ENCODE results near the gene KIF6.
"Not testable (repeated sequence)": the region's sequence is repeated elsewhere in the genome, so short reads cannot be mapped to it uniquely, and the experiment has no call there.

Gene KIF6

GRCh38 chr6:39714802-39715201 is 10.4 kb downstream of the KIF6 start:
- DNase-seq (ENCODE audit: low read depth in 2 of 2): no peak

GRCh38 chr6:39707962-39708683 is 17.1 kb downstream of the KIF6 start:
- no peak for DNase-seq (ENCODE audit: low read depth in 2 of 2)

DNA sequence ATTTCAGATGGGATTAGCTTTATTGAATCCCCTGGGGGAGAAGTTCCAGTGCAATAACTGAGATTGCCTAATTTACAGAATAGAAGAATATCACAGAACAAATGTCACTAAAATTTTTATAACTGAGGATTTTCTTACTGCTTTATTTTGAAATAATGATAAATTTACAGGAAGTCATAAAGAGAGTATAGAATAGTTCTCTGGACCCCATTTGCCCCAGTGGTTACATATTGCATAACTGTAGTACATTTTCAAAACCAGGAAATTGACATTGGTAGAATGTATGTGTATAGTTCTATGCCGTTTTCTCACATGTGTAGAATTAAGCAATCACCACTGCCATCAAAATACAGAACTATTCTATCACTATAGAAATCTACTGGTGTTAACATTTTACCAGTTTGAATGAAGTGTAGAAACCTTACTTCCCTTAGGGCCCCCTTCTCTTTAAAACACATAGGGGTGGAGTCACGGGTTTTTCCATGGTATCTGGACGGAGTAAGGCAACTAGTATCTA is 18.3 kb downstream of the KIF6 start:
- DNase-seq (ENCODE audit: low read depth in 2 of 2): no peak

GRCh38 chr6:39702265-39702664 is 22.9 kb downstream of the KIF6 start:
- DNase-seq (ENCODE audit: low read depth in 2 of 2): no peak

DNA sequence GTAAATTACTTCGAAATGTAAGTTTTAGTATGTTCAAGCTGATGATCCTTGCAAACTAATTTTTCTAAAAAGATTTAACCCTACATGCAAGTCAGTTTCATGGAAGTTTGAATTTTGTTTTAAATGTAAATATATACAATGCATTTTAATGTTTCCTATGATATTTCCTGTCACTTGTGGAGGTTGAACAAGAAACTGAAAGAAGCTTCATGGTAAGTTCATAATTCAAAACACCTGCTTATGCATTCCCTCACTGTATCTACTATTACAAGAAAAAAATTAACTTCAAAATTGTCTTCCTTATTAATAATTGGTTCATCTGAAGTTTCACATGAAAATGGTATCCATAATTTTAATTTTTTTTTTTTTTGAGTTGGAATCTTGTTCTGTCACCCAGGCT is 24.8 kb downstream of the KIF6 start:
- no peak for DNase-seq (ENCODE audit: low read depth in 2 of 2)

GRCh38 chr6:39698789-39699188 is 26.4 kb downstream of the KIF6 start:
- no peak for DNase-seq (ENCODE audit: low read depth in 2 of 2)

DNA sequence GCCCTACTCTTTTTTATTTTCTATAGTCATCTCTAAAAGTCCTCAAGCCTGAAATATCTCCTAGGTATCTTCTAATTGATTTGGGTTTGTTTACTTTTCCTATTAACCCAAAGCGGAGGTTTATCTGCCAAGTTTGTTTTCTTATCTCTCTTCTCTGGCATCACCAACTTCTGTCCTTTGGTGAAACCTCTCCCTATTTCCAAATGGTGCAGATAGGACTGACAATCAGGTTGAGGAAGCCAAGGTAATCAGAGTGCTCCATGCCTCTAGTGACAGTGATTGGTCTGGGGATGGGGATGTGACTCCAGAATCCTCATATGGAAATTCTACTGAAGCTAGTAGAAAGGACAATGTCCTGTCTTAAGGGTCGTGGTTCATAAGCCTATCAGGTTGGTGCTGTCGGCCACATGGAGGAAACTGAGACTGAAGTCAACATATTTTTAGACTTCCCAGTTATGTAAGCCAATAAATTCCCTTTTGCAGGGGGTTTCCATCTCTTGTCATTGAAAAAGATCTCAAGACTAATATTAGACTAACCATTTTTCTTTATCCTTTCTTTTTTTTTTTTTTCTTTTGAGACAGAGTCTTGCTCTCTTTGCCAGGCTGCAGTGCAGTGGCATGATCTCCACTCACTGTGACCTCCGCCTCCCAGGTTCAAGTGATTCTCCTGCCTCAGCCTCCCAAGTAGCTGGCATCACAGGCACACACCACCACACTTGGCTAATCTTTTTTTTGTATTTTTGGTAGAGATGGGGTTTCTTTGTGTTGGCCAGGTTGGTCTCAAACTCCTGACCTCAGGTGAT is 28.0 kb downstream of the KIF6 start:
- no peak for DNase-seq (ENCODE audit: low read depth in 2 of 2)

DNA sequence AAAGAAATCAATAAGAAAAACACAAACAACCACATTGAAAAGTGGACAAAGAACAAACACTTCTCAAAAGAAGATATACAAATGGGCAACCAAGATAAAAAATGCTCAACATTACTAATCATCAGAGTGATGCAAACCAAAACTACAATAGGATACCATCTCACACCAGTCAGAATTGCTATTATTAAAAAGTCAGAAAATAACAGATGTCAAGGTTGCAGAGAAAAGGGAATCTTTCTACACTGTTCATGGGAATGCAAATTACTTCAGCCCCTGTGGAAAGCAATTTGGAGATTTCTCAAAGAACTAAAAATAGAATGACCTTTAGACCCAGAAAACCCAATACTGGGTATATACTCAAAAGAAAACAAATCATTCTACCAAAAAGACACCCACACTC is 29.8 kb downstream of the KIF6 start:
- no peak for DNase-seq (ENCODE audit: low read depth in 2 of 2)

- DNase-seq (ENCODE audit: low read depth in 2 of 2): no peak
Observed at GRCh38 chr6:39693206-39693605, 32.0 kb downstream of the KIF6 start.

DNA sequence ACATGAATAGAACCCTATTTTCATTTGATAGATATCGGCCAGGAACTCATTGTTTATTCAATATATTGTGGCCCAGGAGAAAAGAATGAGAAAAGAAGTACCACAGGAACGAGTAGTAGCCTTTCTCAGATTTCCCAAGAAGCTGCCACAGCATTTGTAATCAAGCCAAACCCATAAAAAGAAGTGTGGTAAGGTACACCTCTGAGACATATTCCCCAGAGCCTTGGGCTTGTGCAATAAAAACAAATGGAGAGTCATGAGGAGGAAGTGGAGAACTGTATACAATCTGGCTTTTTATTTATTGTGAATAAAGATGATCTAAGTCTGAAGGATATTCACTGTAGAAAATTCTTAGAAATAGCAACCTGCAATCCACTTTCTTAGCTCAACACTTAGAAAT is 36.7 kb downstream of the KIF6 start:
- no peak for DNase-seq (ENCODE audit: low read depth in 2 of 2)

DNA sequence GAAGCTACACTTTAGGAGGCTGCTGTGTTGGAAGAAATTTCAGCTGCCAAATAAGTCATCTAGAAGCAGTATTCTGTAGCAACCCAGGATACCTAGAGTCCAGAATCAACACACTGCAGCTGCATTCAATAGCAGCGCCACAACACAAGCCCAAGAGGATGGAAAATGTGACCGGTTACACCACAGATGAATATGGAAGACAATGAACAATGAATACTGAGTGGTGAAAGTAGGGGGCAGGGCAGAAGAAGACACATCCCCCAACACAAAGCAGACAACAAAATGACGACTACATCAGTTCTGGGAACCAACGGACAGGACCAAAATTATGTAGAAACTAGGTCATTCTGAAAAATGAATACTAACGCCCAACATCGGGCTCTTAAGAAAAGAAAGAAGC is 38.2 kb downstream of the KIF6 start:
- no peak for DNase-seq (ENCODE audit: low read depth in 2 of 2)

GRCh38 chr6:39685938-39686337 is 39.3 kb downstream of the KIF6 start:
- DNase-seq (ENCODE audit: low read depth in 2 of 2): no peak

- DNase-seq (ENCODE audit: low read depth in 2 of 2): no peak
Observed at GRCh38 chr6:39685489-39685826, 39.8 kb downstream of the KIF6 start.

DNA sequence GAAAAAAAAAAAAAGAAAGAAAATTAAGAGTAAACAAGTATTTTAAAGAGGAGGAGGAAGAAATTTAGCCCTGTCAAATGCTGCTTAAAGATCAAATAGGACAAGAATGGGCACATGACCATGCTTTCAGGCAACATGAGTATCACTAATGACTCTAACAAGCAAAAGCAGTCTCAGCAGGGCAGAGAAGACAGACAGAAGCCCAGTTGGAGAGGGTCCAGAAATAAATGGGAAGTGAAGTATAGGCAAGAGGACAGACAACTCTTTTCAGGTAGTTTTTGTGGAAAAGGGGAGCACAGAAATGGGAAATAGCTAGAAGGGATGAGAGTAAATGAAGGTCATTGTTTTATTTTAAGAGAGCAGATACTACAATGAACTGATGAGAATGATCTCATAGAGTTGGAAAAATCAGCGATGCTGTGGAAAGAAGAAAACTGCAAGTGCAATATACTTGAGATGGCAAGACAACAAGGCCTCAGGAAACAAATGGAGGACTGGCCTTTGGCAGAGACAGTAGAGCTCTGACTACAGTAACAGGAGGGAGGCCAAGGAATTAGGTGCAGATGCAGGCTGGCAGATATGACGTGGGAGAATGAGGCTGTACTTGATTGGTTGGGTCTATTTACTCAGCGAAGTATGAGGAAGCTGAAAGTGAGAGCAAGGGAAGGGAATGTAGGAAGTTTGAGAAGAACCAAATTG is 40.3 kb downstream of the KIF6 start:
- no peak for DNase-seq (ENCODE audit: low read depth in 2 of 2)

DNA sequence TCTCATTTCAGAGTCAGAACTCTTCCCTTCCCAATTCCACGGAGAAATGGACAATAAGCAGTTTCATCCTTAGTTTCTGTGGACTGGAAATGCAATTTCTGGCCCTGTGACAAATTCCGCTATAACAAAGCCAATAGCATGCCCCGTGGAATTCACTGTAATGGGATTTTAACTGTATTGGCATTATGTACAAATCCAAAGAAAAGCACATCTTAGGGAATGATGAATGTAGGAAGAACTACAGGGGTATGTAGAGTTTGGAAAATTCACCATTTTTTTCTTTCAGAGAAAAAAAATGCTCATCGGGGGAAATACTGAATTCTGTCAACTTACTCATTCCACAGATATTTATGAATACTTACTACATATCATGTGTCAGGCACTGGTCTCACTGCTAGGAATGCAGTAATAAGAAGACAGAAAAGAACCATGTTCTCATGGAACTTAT is 43.5 kb downstream of the KIF6 start:
- DNase-seq (ENCODE audit: low read depth in 2 of 2): no peak

- no peak for DNase-seq (ENCODE audit: low read depth in 2 of 2)
Observed at GRCh38 chr6:39678914-39679313, 46.3 kb downstream of the KIF6 start.

DNA sequence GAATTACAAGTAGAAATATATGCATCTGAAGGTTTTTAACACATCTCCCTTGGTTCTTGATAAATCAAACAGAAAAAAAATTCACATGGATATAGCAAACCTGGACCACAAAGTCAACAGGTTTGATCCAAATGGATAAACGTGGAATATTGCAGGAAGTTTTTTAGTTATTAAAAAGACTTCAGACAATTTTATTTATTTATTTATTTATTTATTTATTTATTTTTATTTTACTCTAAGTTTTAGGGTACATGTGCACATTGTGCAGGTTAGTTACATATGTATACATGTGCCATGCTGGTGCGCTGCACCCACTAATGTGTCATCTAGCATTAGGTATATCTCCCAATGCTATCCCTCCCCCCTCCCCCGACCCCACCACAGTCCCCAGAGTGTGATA is 47.9 kb downstream of the KIF6 start:
- not testable (repeated sequence) for DNase-seq (ENCODE audit: low read depth in 2 of 2)

GRCh38 chr6:39670519-39670918 is 54.7 kb downstream of the KIF6 start:
- no peak for DNase-seq (ENCODE audit: low read depth in 2 of 2)

DNA sequence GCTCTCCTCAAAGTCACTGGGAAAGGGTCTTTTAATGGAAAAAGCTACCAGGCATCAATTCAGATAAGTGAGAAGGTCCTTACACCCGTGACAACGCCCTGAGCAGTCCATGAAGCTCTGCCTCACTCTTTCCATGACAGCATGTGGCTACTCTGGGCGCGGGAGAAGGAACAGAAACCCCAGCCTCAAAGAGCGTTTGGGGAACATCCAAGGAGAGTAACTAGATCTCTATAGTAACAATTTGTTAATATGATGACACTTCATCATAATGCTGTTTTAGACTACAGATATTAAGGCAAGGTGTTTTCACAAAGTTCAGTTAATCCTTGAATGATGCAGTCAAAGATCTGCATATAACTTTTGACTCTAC is 55.2 kb downstream of the KIF6 start:
- DNase-seq (ENCODE audit: low read depth in 2 of 2): no peak

GRCh38 chr6:39669207-39669972 is 55.8 kb downstream of the KIF6 start:
- DNase-seq (ENCODE audit: low read depth in 2 of 2): no peak

DNA sequence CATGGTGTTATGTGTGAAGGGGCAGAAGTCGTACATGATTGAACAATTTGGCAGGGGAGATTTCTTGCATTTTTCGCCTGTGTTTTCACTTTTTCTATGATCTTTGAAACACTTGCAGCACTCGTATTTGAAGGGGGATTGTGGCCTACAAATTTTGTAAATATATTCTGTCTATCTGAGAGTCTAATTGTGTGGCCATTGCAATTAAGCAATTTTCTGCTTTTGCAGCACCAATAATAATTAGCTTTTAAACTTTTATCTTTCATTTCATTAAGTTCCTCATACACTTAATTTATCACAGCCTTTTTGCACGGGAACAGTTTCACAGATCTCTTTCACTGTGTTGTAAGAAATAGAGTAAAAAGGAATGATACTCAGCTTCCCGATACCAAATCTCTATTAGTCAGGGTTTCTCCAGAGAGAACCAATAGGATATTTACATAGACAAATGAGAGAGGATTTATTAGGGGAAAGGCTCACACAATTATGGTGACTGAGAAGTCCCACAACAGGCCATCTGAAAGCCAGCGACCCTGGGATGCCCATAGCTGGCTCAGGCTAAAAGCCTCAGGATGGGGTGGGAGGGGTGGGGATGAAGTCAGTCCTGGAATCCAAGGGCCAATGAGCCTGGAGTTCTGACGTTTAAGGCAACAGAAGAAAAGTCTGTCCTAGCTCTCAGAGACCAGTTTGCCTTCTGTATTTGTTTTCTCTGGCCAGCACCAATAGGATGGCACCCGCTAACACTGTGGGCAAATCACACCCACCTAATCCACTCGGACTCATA is 58.3 kb downstream of the KIF6 start:
- no peak for DNase-seq (ENCODE audit: low read depth in 2 of 2)
